Hematopoietic multipotent progenitor cell treated with erythropoietin and hydrocortisone succinate and interleukin-3 and kit ligand, for 8 days (in vitro differentiated cells): ENCODE measurements around the gene MEFV.

Experiments used
- DNase-seq: peaks from one replicate; pipeline ENCODE4 v3.0.0-alpha.2; 2015

The MEFV gene

GRCh38 chr16:3266873-3267537, 10.6 kb upstream of the MEFV start:
- DNase-seq: peak; percentile 71

GRCh38 chr16:3264137-3265036, 8.0 kb upstream of the MEFV start:
- peak; percentile 99 for DNase-seq

- DNase-seq: no peak
Observed at GRCh38 chr16:3262517-3262916, 6.1 kb upstream of the MEFV start.

DNA sequence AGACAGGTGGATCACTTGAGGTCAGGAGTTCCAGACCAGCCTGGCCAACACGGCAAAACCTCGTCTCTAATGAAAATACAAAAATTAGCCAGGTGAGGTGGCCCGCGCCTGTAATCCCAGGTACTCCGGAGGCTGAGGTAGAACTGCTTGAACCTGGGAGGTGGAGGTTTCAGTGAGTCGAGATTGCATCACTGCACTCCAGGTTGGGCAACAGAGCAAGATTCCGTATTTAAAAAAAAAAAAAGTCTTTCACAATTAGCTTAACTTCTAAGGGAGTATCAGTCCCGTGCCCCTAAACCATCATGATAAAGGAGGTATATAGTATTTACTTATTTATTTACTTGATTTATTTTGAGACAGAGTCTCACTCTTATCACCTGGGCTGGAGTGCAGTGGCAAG, 3.4 kb upstream of the MEFV start:
- no peak for DNase-seq

GRCh38 chr16:3256866-3257465, 533 bp upstream of the MEFV start:
- no peak for DNase-seq

GRCh38 chr16:3254309-3254708, 2.1 kb downstream of the MEFV start:
- DNase-seq: no peak

DNA sequence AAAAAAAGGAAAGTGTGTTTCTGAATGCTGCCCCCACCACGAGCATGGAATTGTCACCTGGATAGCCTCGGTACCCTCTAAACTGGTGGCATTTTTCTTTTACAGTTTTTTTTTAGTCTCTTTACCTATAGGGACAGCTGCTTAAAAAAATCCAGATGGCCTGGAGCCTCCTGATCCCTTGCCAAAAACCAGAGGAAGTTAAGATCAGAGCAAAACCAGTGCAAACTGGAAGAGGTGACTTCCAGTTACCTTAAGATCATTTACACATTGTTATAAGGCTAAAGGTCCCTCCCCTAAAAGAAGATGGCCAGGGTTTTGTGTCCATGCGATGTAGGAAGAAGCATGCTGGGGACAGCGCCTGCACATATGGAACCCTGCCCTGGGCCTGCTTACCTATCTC, 3.5 kb downstream of the MEFV start:
- no peak for DNase-seq

DNA sequence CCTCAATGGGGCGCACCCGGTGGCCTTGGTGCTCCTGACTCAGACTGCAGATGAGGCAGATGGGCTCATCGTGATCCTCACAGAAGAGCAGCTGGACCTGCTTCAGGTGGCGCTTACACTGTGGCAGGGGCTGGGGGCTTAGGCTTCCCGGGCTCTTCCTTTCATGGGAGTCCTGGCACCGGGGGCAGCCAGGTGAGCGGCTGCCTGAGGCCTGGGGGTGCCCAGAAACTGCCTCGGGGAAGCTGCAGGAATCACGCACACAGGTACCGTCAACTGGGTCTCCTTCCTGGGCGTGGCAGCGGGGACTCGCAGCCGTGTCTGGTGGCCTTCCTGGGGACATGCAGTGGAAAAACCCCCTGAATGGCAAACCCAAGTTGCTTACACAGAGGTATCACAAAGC, 7.0 kb downstream of the MEFV start:
- no peak for DNase-seq

GRCh38 chr16:3249020-3249419, 7.4 kb downstream of the MEFV start:
- no peak for DNase-seq

- DNase-seq: no peak
Observed at GRCh38 chr16:3248596-3248995, 7.8 kb downstream of the MEFV start.

- DNase-seq: no peak
Observed at GRCh38 chr16:3246876-3247275, 9.6 kb downstream of the MEFV start.

GRCh38 chr16:3246002-3246401, 10.4 kb downstream of the MEFV start:
- no peak for DNase-seq

DNA sequence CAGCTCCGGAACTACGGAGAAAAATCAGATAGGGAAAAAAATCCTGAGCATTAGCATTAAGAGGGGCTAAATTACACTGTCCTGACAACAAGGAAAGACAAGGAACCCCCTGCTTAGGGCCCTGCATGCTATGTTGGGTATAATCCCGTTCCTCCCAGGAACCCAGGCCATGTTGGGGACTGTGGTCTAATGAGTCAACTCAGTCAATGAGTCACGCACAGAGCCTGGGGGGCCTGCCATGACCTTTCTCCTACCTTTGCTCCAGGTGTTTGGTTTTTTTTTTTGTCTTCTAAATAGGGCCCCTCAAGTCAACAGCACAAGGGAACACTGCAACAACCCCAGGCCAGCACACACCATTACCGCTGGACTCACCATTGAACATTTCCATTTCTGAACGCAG, 12.6 kb downstream of the MEFV start:
- DNase-seq: no peak

- DNase-seq: no peak
Observed at GRCh38 chr16:3242709-3243108, 13.7 kb downstream of the MEFV start.

DNA sequence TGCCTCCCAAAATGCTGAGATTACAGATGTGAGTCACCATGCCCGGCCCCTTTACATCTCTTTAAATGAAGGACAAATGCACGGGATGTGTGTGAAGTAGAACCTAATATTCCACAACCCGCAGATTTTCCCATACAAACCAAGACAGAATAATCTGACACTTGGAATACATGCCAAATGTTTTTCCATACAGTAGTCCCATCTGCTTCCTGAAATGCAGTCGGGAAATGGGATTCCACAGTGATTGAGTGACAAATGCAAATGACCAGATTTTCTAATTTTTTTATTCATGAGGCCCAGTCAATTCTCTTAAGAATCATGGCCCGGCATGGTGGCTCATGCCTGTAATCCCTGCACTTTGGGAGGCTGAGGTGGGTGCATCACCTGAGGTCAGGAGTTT, 14.7 kb downstream of the MEFV start:
- DNase-seq: no peak

- DNase-seq: peak; percentile 68
Observed at GRCh38 chr16:3235856-3236669, 20.4 kb downstream of the MEFV start.

GRCh38 chr16:3234857-3235561, 21.4 kb downstream of the MEFV start, which contains the start of gene ZNF200:
Gene ZNF200, minus strand, starts transcription at chr16:3235158. Its CDS starts 1,403 bp downstream, at chr16:3233755.
- peak; percentile 96 for DNase-seq

DNA sequence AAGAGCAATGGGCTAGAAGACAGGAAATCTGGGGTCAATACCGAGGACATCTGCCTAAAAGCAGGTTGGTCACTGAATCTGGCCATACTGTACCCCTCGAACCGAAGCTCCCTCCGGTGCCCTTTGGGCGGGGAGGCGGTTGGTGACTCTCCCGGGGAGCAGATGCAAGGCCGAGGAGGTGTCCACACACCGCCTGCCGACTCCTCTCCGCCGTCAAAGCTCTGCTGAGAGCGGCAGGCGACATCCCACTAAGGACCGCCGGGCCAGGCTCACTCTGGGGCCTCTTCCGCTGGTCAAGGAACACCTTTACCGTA, 21.9 kb downstream of the MEFV start:
- DNase-seq: no peak

DNA sequence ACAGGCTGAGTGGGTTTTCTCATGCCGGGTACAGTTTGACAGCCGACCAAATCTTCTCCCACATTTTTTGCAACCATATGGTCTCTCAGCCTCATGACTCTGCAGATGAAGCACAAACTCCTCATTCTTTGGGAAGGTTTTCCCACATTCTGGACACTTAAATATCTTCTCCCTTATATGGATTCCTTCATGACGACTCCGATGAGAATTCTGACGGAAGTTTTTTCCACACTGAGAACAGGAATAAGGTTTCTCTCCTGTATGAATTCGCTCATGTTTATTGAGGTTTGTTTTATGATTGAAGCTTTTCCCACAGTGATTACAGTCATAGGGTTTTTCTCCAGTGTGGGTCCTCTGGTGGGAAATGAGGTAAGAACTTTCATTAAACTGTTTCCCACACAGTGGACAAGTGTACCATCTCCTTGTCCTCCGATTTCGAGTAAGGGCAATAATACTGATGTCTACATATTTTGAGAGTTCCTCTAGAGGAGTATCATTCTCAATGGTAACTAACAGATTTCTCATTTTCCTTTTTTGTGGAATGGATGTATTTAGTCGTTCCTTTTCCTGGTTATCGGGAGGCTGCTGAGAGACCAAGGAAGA, 32.4 kb downstream of the MEFV start:
- no peak for DNase-seq

DNA sequence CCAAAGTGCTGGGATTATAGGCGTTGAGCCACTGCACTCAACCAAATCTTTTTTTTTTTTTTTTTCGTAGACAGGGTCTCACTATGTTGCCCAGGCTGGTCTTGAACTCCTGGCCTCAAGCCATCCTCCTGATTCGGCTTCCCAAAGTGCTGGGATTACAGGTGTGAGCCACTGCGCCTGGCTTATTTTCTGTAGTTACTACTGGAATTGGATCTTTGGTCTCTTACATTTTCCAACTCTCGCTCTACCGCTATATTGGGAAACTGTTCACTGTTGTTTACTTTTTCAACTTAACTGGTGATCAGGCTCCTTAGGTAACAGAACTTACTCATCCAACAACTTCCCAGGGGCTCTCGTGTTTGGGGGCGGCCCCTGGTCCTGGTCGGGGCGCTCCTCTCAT, 35.6 kb downstream of the MEFV start:
- DNase-seq: no peak

DNA sequence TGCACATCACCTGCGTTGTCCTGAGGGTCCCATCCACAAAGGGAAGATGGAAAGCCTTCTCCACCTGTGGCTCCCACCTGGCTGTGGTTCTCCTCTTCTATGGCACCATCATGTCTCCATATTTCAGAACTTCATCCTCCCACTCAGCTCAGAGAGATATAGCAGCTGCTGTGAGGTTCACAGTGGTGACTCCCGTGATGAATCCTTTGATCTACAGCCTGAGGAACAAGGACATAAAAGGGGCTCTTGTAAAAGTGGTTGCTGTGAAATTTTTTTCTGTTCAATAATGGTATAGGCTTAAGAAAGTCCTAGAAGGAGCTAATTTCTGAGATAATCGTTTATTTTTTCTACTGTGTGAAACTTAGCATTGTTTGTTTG, 40.2 kb downstream of the MEFV start:
- DNase-seq: no peak

- no peak for DNase-seq
Observed at GRCh38 chr16:3215601-3216262, 40.7 kb downstream of the MEFV start.
